NT2/D1 (cell line): Measurements from ENCODE around the gene CEACAM5.

Experiments
- DNase-seq: peaks from one replicate; pipeline ENCODE4 v3.0.0-alpha.2; 2011; ENCODE audit warnings: low read depth, low spot score
- H3K27me3 ChIP-seq: 2 replicates; pipeline ENCODE4 v1.6.0; 2011; ENCODE audit warnings: mild to moderate bottlenecking; ENCODE audit not compliant: insufficient read length, insufficient read depth
- H3K36me3 ChIP-seq: 2 replicates; pipeline ENCODE4 v1.6.1; 2011; ENCODE audit warnings: mild to moderate bottlenecking, low read length, mixed read lengths; ENCODE audit not compliant: insufficient read depth, insufficient read length
- H3K4me1 ChIP-seq: 2 replicates; pipeline ENCODE4 v1.5.1; 2011; ENCODE audit not compliant: insufficient read depth, insufficient read length
- H3K4me3 ChIP-seq: 2 replicates; pipeline ENCODE4 v1.5.1; 2011; ENCODE audit warnings: low read depth; ENCODE audit not compliant: insufficient read length
- H3K9ac ChIP-seq: 2 replicates; pipeline ENCODE4 v1.6.0; 2011; ENCODE audit warnings: low read depth; ENCODE audit not compliant: insufficient read length
- H3K9me3 ChIP-seq: 2 replicates; pipeline ENCODE4 v1.5.1; 2011; ENCODE audit warnings: mild to moderate bottlenecking, low read length; ENCODE audit not compliant: insufficient read depth
- SUZ12 ChIP-seq: IDR thresholded peaks from 2 replicates; pipeline ENCODE4 v1.6.1; 2011; ENCODE audit not compliant: insufficient read length, insufficient read depth; ENCODE audit errors: extremely low read depth
- YY1 ChIP-seq: IDR thresholded peaks from 2 replicates; pipeline ENCODE4 v1.6.1; 2011; ENCODE audit not compliant: insufficient read length, insufficient read depth
- ZNF274 ChIP-seq: IDR thresholded peaks from 2 replicates; pipeline ENCODE4 v1.6.1; 2011; ENCODE audit warnings: mild to moderate bottlenecking, low read depth, low read length

Gene CEACAM5

DNA sequence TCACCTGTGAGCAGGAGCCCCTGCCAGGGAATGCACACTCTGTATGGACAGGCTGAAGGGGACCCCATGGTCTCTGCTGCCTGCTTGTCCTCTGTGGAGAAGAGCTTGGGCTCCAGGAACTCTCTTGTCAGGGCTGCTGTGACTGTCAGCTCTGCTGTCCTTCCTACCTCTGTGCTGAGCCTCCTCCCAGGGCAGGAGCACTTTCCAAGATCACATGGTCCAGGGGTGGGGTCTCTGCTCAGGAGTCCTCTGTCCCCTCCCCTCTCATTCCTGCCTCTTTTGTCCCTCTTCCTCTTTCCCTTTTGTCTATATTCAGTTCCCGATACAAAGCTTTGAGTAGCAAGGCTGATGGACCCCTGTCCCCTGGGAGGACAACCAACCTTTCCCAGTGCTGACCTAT is 20.3 kb upstream of the CEACAM5 start, which contains the start of gene CEACAM7:
Gene CEACAM7, minus strand, starts transcription at position 173 of the 400 bp plus-strand sequence. Its CDS starts 105 bp downstream, at position 68.
- H3K9me3 ChIP-seq = no peaks in the 10 kb centered on the region
- DNase-seq = no peak
- TF ChIP-seq YY1 (no peak), SUZ12 (no peak), ZNF274 (no peak)
- no peaks in the 10 kb centered on the region for H3K4me1 ChIP-seq
- H3K9ac ChIP-seq = no peak within 1 kb of the TSS
- H3K36me3 ChIP-seq = no peaks in the 10 kb centered on the region
- no peak within 1 kb of the TSS for H3K4me3 ChIP-seq
- H3K27me3 ChIP-seq = peaks cover 84% of the 10 kb centered on the region

DNA sequence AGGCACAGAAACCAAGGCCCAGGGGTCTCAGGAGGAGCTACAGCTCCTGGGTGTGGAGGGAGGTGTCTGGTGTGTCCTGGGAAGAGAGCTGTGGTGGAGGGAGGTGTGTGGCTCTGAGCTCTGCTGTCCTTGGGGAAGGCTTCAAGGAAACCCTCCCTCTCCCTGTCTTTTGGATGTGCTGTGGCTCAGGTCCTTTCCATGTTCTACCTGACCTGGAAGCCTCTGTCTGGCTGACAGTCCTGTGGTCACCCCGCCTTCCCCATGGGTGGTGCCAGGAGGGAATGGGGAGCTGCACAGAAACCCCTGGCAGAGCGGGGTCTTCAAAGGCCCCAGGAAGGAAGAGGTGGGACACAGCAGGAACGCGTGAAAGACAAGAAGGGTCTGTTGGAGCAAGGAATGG is 19.7 kb upstream of the CEACAM5 start:
- Histone ChIP-seq H3K36me3 (no peaks in the 10 kb centered on the region), H3K9me3 (no peaks in the 10 kb centered on the region), H3K9ac (no peak overlapping the region), H3K4me1 (no peaks in the 10 kb centered on the region), H3K27me3 (peaks cover 81% of the 10 kb centered on the region), H3K4me3 (no peak overlapping the region)
- DNase-seq = no peak
- TF ChIP-seq YY1 (no peak), SUZ12 (no peak), ZNF274 (no peak)

DNA sequence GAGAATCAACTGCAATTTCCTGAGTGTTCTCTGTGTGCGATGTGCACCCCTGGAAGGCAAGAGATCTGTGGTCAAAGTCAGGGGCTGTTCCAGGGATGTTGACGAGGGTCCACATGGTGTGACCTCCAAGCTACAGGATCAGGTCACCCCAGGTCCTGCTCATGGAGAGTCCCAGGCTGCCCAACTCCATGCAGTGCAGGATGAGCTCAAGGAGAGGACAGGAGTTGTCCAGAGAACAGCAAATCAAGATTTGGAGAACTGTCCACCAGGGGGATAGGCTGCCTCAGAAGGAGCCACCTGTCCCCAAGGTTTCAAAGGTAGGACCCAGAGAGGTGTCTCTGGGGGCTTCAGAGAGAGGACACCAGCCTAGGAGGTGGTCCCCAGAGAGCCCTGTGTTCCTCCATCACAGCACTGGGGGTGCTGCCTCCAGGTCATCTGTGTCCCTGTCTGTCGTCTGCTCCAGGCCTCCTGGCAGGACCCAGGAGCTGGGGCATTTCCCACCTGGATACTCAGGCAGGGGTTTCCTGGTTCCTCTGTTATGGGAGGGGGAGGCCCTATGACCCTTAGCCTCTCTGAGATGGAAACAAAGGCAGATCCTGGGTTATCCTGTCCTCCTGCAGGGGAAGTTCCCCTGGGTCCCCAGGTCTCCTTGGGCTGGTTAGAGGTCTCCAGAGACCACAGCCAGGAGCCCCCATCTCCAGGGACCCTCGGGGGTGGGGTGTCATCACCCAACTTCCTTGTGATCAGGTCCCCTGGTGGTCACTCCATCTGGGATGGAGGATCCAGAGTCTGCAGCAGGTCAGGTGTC is 18.2 kb upstream of the CEACAM5 start:
- Histone ChIP-seq H3K36me3 (no peaks in the 10 kb centered on the region), H3K4me1 (no peaks in the 10 kb centered on the region), H3K9ac (no peak overlapping the region), H3K9me3 (no peaks in the 10 kb centered on the region), H3K27me3 (peaks cover 78% of the 10 kb centered on the region), H3K4me3 (no peak overlapping the region)
- DNase-seq = no peak
- TF ChIP-seq SUZ12 (no peak), ZNF274 (no peak), YY1 (no peak)

DNA sequence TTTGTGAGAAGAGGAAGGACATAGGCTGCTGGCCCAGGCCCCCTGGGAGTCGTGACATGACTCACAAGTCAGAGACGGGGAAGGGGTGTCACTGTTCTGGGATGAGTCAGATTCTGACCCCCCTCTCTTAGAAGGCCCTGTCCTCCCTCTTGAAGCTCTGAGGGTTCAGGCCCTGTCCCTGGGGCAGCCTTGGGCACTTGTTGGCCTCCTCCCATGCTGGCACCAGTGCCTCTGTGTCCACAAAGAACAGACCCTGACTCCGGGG is 17.7 kb upstream of the CEACAM5 start:
- Histone ChIP-seq H3K9ac (no peak overlapping the region), H3K36me3 (no peaks in the 10 kb centered on the region), H3K4me1 (no peaks in the 10 kb centered on the region), H3K9me3 (no peaks in the 10 kb centered on the region), H3K27me3 (peaks cover 78% of the 10 kb centered on the region), H3K4me3 (no peak overlapping the region)
- TF ChIP-seq YY1 (no peak), SUZ12 (no peak), ZNF274 (no peak)
- DNase-seq = no peak

DNA sequence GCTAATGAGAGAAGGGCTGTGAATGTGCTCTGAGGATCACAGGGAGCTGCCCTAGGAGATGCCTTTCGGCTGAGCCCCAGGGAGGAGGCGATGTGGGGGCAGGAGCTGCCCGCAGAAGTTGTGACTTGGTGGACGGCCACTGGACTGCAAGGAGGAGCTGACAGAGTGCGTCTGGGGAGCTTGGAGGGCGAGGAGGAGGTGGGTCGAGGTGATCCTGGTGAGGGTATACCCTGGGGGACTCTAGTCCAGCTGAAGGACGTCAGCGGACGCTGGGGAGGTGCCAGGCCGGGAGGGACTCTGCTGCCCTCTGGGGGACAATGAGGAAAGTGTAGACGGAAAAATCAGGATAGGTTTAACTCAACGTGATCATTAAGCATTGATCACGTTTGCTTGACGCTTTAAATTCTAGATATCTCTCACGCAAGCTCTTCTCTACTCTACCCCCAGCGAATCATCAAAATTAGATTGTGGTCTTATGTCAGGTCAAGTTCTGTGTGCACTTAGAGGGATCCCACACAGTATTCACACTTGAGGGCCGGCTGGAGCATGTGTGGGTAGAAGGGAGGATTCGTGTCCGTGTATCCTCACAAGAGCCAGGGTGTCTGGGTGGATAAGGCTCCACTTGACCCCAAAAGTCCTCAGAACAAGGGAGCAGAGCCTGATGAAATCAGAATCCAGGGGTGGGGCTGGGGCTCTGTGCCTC is 17.0 kb upstream of the CEACAM5 start:
- Histone ChIP-seq H3K27me3 (peaks cover 73% of the 10 kb centered on the region), H3K4me1 (no peaks in the 10 kb centered on the region), H3K9ac (no peak overlapping the region), H3K9me3 (no peaks in the 10 kb centered on the region), H3K36me3 (no peaks in the 10 kb centered on the region), H3K4me3 (no peak overlapping the region)
- DNase-seq = peak; percentile 9
- TF ChIP-seq YY1 (no peak), SUZ12 (no peak), ZNF274 (no peak)

DNA sequence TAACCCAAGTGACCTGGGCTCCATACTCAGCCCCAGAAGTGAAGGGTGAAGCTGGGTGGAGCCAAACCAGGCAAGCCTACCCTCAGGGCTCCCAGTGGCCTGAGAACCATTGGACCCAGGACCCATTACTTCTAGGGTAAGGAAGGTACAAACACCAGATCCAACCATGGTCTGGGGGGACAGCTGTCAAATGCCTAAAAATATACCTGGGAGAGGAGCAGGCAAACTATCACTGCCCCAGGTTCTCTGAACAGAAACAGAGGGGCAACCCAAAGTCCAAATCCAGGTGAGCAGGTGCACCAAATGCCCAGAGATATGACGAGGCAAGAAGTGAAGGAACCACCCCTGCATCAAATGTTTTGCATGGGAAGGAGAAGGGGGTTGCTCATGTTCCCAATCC is 14.2 kb upstream of the CEACAM5 start:
- TF ChIP-seq ZNF274 (no peak), SUZ12 (no peak), YY1 (no peak)
- no peaks in the 10 kb centered on the region for H3K36me3 ChIP-seq
- H3K9me3 ChIP-seq = no peaks in the 10 kb centered on the region
- no peak overlapping the region for H3K9ac ChIP-seq
- H3K4me3 ChIP-seq = no peak overlapping the region
- DNase-seq = no peak
- peaks cover 71% of the 10 kb centered on the region for H3K27me3 ChIP-seq
- no peaks in the 10 kb centered on the region for H3K4me1 ChIP-seq

DNA sequence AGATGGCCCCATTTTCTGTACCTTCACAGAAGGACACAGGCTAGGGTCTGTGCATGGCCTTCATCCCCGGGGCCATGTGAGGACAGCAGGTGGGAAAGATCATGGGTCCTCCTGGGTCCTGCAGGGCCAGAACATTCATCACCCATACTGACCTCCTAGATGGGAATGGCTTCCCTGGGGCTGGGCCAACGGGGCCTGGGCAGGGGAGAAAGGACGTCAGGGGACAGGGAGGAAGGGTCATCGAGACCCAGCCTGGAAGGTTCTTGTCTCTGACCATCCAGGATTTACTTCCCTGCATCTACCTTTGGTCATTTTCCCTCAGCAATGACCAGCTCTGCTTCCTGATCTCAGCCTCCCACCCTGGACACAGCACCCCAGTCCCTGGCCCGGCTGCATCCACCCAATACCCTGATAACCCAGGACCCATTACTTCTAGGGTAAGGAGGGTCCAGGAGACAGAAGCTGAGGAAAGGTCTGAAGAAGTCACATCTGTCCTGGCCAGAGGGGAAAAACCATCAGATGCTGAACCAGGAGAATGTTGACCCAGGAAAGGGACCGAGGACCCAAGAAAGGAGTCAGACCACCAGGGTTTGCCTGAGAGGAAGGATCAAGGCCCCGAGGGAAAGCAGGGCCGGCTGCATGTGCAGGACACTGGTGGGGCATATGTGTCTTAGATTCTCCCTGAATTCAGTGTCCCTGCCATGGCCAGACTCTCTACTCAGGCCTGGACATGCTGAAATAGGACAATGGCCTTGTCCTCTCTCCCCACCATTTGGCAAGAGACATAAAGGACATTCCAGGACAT is 13.4 kb upstream of the CEACAM5 start:
- peaks cover 78% of the 10 kb centered on the region for H3K27me3 ChIP-seq
- DNase-seq = no peak
- no peaks in the 10 kb centered on the region for H3K9me3 ChIP-seq
- H3K9ac ChIP-seq = no peak overlapping the region
- H3K36me3 ChIP-seq = no peaks in the 10 kb centered on the region
- TF ChIP-seq YY1 (no peak), SUZ12 (no peak), ZNF274 (no peak)
- no peaks in the 10 kb centered on the region for H3K4me1 ChIP-seq
- no peak overlapping the region for H3K4me3 ChIP-seq
